ENCODE results near the gene PEX14. TPM values are rescaled to one million over a fixed set of nuclear protein-coding genes. Genes with fewer than 3 reads are reported as not detected.
"Not testable (repeated sequence)": the region's sequence is repeated elsewhere in the genome, so short reads cannot be mapped to it uniquely, and the experiment has no call there.

Gene PEX14, protein sequence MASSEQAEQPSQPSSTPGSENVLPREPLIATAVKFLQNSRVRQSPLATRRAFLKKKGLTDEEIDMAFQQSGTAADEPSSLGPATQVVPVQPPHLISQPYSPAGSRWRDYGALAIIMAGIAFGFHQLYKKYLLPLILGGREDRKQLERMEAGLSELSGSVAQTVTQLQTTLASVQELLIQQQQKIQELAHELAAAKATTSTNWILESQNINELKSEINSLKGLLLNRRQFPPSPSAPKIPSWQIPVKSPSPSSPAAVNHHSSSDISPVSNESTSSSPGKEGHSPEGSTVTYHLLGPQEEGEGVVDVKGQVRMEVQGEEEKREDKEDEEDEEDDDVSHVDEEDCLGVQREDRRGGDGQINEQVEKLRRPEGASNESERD
- 22.7 and 23.6 TPM in 2 replicates for total RNA-seq

GRCh38 chr1:10474613-10475507 is at the start of gene PEX14:
TSS of gene PEX14 (plus strand) at chr1:10474950. CDS start at chr1:10474967, 17 bp downstream.
- intact Hi-C loops (cut with micrococcal nuclease): loop anchor here (1.0 to 5.0 kb wide), 5 partner anchors 36 to 1507 kb away; partner anchors contain the start of genes CTNNBIP1, MFN2 and UBE4B

- intact Hi-C loops (cut with micrococcal nuclease): not testable (repeated sequence)
These were observed 48.8 kb upstream of the PEX14 start for GRCh38 chr1:10425826-10426534.

GRCh38 chr1:10426535-10426848 is 48.3 kb upstream of the PEX14 start:
- intact Hi-C loops (cut with micrococcal nuclease): not testable (repeated sequence)

DNA sequence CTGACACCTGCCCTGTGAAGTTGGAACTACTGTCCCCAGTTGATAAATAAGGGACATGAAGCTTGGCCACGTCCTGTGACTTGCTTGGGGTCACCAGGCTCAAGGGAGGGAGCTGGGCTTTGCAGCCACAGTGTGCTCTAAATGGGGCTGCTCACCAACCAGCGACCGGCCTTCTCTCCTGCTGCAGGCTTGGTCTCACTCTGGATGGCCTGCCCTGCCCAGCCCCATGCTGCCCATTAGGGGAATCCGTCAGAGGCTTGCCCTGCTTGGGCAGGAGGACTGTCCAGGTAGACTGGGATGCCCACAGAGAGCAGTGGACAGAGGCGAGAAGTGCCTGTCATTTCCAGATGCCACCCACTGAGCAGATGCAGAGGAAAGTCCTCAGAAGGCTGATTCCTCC is 45.8 kb upstream of the PEX14 start:
- intact Hi-C loops (cut with micrococcal nuclease): loop anchor here (1.0 to 2.0 kb wide), 5 partner anchors 31 to 554 kb away; partner anchors contain the start of genes KIF1B, LZIC and NMNAT1

- intact Hi-C loops (cut with micrococcal nuclease): loop anchor here (1.0 to 2.0 kb wide), 7 partner anchors 42 to 555 kb away; partner anchors contain the start of genes DFFA, KIF1B, LZIC and NMNAT1
These were observed 44.9 kb upstream of the PEX14 start for GRCh38 chr1:10429868-10430215.

DNA sequence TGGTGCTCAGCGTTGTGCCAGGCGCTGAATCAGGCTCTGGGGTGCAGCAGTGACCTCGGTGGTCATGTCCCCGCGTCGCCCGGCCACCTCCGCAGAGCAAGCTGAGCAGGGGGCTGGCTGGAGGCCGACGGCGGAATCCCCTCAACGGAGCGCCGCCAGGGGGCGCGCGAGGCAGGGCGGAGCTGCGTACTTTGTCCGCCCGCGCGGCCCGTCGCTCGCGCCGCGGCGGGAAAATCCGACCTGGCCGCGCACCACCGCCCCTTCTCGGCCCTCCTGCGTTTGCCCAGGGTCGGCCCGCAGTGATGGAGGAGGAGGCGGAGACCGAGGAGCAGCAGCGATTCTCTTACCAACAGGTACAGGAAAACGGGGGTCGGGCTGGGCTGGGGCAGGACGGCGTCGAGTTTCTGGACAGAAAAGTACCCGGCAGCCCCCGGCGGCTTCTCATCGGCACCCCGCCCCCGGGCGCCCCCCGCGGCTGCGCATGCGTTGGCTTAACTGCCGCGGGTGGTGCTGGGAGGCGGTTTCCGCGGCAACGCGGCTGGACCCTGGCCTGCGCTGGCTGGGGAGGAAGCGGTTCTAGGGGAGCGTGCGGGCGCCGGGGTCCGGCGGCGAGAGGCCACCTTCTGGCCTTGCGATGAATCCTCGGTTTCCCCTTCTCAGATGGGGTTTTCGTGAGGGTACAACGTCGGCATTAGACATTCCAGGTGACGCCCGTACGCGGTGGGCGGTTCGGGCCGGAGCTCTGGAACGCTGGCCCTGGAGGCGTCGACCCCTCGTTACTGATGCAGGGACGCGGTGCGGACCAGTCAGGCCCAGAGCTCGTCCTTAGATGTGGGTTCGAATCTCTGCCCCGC is 44.3 kb upstream of the PEX14 start, which contains the start of gene CENPS:
Gene CENPS (plus strand): TSS at position 218 of the 854 bp plus-strand sequence. CDS start 85 bp downstream, at position 303.
- intact Hi-C loops (cut with micrococcal nuclease): loop anchor here (1.0 to 2.0 kb wide), 4 partner anchors 42 to 436 kb away; partner anchors contain the start of genes DFFA and UBE4B

- intact Hi-C loops (cut with micrococcal nuclease): loop anchor here (2.0 kb wide), 2 partner anchors 398 to 436 kb away; partner anchors contain the start of gene UBE4B
These were observed 43.5 kb upstream of the PEX14 start for GRCh38 chr1:10431070-10431730.

GRCh38 chr1:10432910-10433700 is 41.6 kb upstream of the PEX14 start:
- intact Hi-C loops (cut with micrococcal nuclease): no loop called here

- intact Hi-C loops (cut with micrococcal nuclease): no loop called here
These were observed 41.0 kb upstream of the PEX14 start for GRCh38 chr1:10433790-10434189.

DNA sequence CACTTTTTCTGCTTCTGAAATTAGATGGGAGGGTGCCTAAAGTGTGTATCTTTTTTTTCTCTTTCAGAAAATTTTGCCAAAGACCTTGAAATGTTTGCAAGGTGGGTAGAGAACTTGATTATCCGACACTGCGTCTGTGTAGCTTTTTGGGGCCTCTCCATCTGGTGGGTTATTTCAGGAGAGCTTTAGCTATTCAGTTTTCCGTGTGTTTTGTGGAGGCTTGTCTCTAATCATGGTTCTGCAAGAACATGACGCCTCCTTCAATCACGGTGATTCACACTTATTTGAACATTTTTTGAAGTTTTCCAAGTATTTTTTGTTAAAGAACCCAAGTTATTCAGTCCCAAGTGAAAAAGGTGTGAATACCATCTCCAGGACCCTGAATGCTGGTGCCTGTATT is 40.2 kb upstream of the PEX14 start:
- intact Hi-C loops (cut with micrococcal nuclease): no loop called here

DNA sequence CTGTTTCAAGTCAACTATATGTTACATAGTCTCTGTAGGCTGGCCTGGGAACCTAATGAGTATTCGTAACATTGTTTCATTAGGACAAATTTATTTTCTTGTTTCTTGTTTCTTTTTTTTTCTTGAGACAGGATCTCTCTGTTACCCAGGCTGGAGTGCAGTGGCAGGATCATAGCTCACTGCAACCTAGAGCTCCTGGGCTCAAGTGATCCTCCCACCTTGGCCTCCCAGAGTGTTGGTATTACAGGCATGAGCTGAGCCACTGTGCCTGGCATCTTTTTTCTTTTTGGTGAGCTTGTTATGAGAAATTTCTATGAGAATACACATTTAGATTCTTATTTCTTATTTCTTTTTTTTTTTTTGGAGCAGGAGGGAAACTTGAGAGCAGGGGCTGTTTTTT is 37.7 kb upstream of the PEX14 start:
- intact Hi-C loops (cut with micrococcal nuclease): no loop called here

GRCh38 chr1:10438677-10439163 is 36.0 kb upstream of the PEX14 start:
- intact Hi-C loops (cut with micrococcal nuclease): no loop called here

DNA sequence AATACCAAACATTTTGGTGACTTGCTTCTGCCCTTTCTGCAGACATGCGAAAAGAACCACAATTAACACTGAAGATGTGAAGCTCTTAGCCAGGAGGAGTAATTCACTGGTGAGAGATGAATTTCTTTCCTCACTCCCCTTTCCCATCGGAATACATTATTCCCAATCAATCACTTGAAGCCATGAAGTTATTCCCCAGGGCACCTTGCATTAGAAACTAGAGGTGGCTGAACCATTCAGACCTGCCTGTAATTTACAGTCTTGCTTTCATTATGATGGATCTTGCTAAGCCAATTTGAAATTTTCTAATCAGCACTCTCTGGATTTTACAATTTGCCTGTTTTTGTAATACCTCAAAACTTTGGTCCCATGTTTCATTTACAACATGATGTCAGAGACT is 34.4 kb upstream of the PEX14 start:
- intact Hi-C loops (cut with micrococcal nuclease): no loop called here

DNA sequence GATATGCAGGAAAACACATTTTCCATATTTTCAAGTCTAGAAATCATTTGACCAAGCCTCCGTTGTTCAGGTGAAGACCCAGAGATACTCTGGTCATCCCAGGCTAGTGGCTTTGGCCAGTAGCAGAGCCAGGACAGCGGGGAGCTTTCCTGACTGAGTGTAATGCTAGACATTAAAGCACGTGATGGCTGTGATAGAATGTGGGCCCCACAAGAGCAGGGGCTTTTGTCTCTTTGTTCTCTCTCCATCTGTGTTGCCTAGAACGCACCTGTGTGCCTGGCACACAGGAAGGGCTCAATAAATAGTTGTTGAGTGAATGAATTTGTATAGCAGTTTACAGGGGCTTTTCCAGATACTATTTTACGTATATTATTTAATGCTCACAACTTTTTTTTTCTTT is 34.0 kb upstream of the PEX14 start:
- intact Hi-C loops (cut with micrococcal nuclease): no loop called here

- intact Hi-C loops (cut with micrococcal nuclease): no loop called here
These were observed 30.5 kb upstream of the PEX14 start for GRCh38 chr1:10444248-10444647.

GRCh38 chr1:10444795-10445397 is 29.9 kb upstream of the PEX14 start:
- intact Hi-C loops (cut with micrococcal nuclease): no loop called here

- intact Hi-C loops (cut with micrococcal nuclease): no loop called here
These were observed 27.8 kb upstream of the PEX14 start for GRCh38 chr1:10446790-10447422.

GRCh38 chr1:10449751-10450150 is 25.0 kb upstream of the PEX14 start, which contains the start of gene CORT:
TSS of gene CORT (plus strand) at chr1:10450031. CDS start at chr1:10450224, 193 bp downstream.
- intact Hi-C loops (cut with micrococcal nuclease): no loop called here
